OCI-LY7 (cell line): Measurements from ENCODE around the gene VTI1A.

Experiments used
- CTCF ChIP-seq: fragments of 200-600 bp; sonication (generic); conservative IDR thresholded peaks from 2 replicates; pipeline ENCODE4 v1.5.1; 2014; ENCODE audit warnings: mild to moderate bottlenecking, antibody characterized with exemption, low read length, moderate library complexity, mixed read lengths
- EZH2phosphoT487 ChIP-seq: fragments of 200-600 bp; sonication (generic); IDR thresholded peaks from 2 replicates; pipeline ENCODE4 v1.6.1; 2018; ENCODE audit warnings: low read depth, borderline replicate concordance, mild to moderate bottlenecking, mixed run types, antibody characterized with exemption, low read length, moderate library complexity, mixed read lengths

- TF ChIP-seq CTCF (no peak), EZH2phosphoT487 (no peak)
These were observed 338.1 kb downstream of the VTI1A start for GRCh38 chr10:112785089-112785488.
